GM12873 (cell line): ENCODE results near the gene LAT.

Experiments
- TF ChIP-seq, protein P1 (sequence below): IDR thresholded peaks from 2 replicates; pipeline ENCODE4 v1.5.1; 2012; ENCODE audit warnings: low read depth, mild to moderate bottlenecking, moderate library complexity, low read length, control low read depth; ENCODE audit not compliant: insufficient read depth; ENCODE audit errors: missing control alignments

Gene LAT

DNA sequence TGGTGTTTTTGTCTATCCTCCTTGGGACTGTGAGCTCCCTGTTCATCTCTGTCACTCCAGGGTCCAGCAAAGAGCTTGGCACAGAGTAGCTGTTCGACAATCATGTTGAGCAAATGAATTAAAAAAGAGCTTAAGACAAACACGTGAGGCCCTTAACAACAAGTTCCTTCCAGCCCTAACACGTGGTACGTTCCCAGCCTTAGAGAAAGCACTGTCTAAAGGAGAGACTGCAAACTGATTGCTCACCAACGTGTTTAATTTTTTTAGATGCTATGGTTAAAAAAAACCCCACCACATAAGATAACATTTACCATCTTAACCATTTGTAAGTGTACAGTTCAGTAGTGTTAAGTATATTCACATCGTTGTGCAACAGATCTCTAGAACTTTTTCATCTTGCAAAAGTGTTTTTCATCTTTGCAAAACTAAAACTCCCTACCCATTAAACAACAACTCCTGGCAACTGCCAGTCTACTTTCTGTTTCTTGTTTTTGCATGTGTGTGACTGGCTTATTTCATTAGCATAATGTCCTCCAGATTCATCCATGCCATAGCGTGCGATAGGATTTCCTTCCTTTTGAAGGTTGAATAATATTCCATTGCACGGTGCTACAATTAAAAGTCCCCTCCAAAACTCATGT, 28.2 kb downstream of the LAT start:
- TF ChIP-seq, protein P1, sequence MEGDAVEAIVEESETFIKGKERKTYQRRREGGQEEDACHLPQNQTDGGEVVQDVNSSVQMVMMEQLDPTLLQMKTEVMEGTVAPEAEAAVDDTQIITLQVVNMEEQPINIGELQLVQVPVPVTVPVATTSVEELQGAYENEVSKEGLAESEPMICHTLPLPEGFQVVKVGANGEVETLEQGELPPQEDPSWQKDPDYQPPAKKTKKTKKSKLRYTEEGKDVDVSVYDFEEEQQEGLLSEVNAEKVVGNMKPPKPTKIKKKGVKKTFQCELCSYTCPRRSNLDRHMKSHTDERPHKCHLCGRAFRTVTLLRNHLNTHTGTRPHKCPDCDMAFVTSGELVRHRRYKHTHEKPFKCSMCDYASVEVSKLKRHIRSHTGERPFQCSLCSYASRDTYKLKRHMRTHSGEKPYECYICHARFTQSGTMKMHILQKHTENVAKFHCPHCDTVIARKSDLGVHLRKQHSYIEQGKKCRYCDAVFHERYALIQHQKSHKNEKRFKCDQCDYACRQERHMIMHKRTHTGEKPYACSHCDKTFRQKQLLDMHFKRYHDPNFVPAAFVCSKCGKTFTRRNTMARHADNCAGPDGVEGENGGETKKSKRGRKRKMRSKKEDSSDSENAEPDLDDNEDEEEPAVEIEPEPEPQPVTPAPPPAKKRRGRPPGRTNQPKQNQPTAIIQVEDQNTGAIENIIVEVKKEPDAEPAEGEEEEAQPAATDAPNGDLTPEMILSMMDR, result no peak

DNA sequence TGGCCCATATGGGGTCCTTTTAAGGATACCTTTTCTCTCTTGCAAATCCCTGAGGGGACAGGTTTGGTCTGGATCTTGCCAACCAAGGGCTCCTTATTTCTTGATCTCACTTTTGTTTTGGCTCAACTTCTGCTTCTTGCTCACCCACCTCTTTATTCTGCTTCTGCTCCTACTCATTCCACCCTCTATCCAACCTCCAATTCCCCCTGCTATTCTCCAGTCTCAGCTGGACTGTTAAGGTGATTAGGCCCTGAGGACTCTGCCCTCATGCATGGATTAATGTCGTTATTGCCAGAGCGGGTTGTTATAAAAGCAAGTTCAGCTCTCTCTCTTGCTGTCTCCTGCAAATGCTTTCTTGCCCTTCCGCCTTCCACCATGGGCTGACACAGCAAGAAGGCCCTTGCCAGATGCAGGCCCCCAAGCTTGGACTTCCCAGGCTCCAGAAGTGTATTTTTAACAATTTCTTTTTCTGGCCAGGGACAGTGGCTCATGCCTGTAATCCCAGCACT, 29.8 kb downstream of the LAT start:
- TF ChIP-seq, protein P1, result no peak

DNA sequence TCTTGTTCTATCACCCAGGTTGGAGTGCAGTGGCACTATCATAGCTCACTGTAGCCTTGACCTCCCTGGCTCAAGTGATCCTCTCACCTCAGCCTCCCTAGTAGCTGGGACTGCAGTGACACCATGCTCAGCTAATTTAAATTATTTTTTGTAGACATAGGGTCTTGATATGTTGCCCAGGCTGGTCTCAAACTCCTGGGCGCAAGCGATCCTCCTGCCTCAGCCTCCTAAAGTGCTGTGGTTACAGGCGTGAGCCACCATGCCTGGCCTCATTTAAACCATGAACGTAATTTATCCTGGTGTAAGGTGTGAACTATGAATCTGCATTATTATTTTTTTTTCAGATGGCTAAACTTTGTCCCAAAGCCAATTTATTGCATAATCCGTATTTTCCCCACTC, 37.3 kb downstream of the LAT start:
- TF ChIP-seq, protein P1, result no peak

DNA sequence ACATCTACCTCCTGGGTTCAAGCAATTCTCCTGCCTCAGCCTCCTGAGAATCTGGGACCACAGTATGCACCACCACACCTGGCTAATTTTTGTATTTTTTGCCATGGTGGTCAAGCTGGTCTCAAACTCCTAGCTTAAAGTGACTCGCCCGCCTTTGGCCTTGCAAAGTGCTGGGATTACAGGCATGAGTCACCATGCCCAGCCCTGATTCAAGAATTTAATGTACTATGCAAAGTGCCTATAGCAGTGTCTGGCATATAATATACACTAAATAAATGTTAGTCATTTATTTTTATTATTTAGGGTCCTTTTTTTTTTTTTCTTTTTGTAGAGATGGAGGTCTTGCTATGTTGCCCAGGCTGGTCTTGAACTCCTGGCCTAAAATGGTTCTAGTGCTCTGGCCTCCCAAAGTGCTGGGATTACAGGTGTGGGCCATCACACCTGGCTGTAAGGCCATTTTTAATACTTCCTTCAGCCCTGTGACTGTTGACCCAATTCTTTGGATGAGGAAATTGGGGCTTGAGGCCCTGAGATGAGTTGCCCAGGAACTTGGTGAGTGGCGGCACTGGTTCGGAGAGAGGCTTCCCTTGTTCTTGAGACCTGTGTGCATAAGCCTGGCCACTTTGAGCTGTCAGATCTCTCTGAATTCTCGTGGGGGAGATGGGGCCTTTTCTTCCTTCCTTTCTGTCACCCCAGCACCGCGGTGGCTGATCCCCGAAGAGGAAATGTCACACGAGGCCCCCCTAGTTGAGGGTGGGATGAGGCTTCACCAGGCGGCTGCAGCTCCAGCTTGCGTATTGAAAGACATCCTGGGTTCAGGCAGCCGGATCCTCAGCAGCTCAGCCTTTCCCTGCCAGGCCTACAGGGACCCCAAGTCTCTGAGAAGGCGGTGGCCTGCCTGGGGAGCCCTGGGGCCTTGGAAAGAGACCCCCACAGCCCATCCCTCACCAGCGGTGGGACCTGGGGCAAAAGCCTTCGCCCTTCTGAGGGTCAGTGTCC, 38.7 kb downstream of the LAT start:
- TF ChIP-seq, protein P1, result no peak

DNA sequence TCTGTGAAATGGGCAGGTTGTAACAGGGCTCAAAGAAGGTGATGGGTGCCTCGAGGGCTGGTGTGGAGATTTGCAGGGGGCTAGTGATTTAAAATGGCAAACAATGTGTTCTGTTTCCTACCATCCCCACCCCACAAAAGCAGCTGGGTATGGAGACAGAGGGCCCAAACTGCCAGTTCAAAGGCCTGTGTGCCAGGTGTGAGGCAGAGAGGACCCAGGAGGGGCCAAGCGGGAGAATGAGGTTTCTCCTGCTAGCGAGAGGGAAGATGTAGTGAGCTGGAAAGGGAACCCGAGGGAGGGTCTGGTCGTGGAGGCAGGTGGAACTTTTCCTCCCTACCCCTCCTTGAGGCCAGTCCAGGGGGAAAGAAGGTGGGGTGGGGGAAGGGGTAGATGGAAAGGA, 39.4 kb downstream of the LAT start:
- TF ChIP-seq, protein P1, result no peak

DNA sequence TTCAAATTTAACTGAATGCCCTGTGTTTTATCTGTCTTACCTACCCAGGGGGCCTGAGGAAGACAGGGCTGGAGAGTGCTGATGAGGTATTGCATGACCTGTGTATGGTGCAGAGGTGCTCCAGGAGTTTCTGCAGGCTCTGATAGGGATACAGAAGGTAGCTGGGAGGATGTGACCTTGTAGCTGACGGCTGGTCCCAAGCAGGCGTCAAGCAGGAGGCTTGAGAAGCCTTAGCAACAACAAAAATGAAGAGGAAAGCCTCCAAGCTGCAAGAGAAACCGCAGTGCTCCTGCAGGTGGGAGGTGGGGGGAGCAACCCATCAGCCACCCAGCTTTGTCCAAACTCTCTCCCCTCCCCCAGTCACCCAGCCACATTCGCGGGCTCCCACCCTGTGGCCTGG, 40.4 kb downstream of the LAT start:
- TF ChIP-seq, protein P1, result no peak

DNA sequence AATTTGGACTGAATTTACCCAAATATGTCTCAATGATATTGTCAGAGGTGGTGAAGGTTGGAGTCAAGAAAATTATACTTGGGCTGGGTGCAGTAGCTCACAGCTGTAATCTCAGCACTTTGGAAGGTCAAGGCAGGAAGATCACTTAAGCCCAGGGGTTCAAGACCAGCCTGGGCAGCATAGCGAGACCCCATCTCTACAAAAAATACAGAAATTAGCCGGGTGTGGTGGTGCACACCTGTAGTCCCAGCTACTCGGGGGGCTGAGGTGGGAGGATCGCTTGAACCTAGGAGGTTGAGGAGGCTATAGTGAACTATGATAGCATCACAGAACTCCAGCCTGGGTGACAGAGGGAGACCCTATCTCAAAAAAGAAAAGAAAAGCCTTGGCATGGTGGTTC, 40.9 kb downstream of the LAT start:
- TF ChIP-seq, protein P1, result no peak
